Stimulated activated CD4-positive, alpha-beta T cell treated with anti-CD3 and anti-CD28 coated beads, Interleukin-4, amount 100 ng/mL, for 1 hour (primary cell): Measurements from ENCODE around the gene RARRES1.

ENCODE experiments used
- DNase-seq: peaks from one replicate; pipeline ENCODE4 v3.0.0-alpha.2; 2020

The RARRES1 gene, protein sequence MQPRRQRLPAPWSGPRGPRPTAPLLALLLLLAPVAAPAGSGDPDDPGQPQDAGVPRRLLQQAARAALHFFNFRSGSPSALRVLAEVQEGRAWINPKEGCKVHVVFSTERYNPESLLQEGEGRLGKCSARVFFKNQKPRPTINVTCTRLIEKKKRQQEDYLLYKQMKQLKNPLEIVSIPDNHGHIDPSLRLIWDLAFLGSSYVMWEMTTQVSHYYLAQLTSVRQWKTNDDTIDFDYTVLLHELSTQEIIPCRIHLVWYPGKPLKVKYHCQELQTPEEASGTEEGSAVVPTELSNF

DNA sequence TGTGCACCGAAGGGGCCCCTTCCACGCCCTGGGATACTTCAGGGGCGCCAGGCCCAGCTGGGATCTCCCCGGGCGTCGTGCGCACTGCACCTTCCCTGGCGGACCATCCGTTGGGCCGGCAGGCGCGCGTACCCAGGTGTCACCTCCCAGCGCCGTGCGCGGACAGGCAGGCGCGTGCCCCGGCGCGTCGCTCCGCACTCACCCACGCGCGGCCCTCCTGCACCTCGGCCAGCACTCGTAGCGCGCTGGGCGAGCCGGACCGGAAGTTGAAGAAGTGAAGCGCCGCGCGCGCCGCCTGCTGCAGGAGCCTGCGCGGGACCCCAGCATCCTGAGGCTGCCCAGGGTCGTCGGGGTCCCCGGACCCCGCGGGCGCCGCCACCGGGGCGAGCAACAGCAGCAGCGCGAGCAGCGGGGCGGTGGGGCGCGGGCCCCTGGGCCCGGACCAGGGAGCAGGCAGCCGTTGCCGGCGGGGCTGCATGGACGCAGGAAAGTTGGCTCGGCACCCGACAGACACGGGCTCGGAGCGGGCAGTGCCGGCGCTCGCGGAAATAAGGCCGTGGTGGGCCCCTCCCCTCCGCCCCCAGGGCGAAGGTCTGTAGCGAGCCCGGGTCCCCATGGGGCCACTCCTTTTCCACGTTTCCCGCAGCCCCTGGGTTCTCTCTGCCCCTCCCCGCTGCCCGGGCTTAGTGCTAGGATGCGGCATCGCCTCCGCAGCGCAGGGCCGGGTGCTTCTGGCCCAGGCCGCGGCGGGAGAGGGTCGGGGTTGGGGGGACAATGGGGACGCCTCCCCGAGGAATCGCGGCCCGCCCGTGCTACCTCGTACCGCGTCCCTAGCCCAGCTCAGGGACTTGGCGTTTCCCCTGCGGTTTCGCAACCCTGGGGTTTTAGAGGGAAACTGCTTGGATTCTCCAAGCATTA lies at the start of gene RARRES1:
Gene RARRES1 (minus strand): TSS at position 520 of the 918 bp plus-strand sequence. CDS start 42 bp downstream, at position 478.
- peak; percentile 37 for DNase-seq

GRCh38 chr3:158781849-158782248 lies 49.6 kb upstream of the RARRES1 start:
- DNase-seq, result no peak

DNA sequence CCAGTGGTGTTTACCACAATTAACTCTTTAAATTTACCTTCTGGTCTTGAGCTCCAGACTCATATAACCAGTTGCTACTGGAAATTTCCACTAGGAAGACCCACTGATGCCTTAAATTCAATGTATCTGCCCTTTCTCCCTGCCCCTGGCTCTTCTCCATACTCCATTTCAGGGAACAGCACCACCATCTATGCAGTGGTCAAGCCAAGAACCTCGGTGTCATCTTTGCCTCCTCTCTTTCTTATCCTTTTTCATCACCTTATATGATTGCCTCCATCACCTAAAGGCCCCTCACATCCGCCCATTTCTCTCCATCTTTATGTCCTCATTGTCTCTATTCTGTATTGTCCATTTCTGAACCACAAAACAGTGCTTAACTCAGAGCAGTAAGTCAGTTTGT lies 48.9 kb upstream of the RARRES1 start:
- no peak for DNase-seq

GRCh38 chr3:158780766-158781165 lies 48.5 kb upstream of the RARRES1 start:
- no peak for DNase-seq

DNA sequence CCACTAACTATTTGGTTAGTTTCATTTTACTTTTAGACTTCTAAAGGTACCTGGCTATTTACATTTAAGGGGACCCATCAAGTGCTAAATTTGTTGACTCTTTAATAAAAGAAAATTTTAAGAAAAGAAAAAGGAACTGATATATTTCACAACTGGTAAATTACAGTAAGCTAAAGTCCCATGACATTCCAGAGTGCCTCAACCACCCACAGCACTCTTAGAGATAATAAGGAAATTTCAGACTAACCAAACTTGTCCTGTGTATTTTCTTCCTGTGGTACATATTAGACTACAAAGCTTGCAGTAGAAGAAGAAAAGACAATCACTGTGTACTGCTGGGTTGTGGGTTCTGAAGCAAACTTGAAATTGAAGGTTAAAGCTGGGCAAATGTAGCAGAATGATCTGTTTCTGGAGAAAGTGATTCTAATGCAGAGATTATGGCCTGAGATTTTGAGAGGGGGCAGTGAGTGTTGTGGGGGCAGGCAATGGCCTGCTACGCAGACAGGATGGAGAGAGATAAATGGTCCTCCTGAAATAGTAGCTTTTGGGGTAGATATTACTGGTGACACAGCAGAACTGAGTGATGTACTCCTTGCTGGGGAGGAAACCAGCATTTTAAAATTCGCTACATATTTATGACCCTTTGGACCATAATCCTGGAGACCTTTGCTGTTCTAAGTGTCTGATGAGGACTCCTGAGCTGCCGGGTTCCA lies 45.1 kb upstream of the RARRES1 start:
- DNase-seq, result no peak

- DNase-seq, result no peak
Measured at GRCh38 chr3:158776531-158776930, 44.3 kb upstream of the RARRES1 start.

DNA sequence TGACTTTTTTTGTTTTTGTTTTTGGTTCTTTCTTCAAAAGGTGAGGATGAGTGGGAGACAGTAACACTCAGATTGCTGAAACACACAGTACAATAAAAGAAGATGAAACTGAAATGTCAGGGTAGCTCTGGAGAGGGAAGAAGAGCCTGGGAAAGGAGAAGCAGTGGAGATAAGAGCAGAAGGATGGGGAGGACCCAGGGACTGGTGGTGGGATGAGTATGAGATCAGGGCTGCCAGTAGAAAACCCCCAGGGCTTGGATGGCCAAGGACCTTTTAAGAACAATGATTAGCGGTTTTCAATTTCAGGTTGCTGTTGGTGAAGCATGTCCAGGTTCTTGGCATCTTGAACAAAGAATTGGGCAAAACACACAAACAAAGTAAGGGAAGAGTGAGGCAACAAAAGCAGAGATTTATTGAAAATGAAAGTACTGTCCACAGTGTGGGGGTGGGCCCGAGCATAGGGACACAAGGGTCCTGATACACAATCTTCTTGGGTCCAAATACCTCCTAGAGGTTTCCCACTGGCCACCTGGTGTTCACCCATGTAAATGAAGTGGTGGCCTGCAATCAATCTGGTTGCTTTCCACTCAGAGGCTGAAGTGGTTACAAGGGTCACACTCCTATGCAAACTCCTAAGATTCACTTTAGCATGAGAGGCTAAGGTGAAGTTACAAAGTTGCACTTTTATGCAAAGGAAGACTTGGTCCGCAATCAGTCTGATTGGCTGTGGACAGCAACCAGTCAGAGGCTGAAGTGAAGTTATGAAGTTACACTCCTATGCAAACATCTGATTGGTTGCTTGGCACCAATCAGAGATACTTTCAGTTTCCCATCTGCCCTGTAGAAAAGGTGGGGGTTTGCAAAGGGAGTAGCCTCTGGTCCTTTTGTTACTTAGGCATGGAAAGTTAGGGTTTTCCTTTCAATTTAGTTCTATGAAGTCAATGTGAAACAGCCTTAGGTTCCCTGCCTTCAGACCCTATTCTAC lies 43.5 kb upstream of the RARRES1 start:
- no peak for DNase-seq

- DNase-seq, result no peak
Measured at GRCh38 chr3:158774965-158775364, 42.7 kb upstream of the RARRES1 start.

GRCh38 chr3:158773845-158774830 lies 41.9 kb upstream of the RARRES1 start:
- no peak for DNase-seq

GRCh38 chr3:158773166-158773565 lies 40.9 kb upstream of the RARRES1 start:
- no peak for DNase-seq

DNA sequence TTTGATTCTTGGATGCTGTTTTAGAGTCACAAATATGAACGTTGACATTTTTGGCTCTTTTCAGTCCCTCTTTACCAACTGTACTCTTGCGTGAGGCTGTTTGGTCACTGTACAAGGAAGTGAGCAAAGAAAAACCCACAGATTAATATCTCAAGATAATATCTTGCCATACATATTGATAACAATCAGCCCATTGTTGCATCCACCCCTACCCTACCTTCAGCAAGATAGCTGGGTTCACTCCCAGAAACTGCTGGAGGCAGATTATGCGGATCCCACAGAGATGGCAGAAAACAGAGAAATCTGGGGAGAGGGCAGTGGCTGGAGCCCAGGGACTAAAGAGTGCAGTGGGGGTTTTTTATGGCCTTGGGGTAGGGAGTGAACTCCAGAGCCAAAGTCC lies 39.7 kb upstream of the RARRES1 start:
- no peak for DNase-seq

DNA sequence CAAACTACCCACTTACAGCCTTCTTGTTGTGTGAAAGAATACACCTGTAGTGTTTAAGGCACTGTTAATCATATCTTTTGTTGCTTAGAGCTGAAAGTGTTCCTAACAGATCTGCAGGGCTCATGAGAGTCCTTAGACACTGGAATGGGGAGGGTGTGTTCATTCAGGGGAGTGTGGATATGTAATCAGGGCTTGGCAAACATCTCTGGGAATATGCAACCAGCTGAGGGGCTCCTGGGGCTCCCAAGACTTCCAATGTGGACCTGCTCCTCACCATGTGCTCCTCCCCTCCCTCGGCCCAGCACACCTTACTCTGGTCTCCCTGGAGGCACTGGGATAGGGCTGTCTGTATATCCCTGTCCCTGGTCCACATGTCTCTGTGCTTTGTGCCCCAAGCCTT lies 39.3 kb upstream of the RARRES1 start:
- DNase-seq, result no peak

- DNase-seq, result no peak
Measured at GRCh38 chr3:158770741-158771350, 38.6 kb upstream of the RARRES1 start.

- no peak for DNase-seq
Measured at GRCh38 chr3:158769952-158770740, 37.9 kb upstream of the RARRES1 start.

DNA sequence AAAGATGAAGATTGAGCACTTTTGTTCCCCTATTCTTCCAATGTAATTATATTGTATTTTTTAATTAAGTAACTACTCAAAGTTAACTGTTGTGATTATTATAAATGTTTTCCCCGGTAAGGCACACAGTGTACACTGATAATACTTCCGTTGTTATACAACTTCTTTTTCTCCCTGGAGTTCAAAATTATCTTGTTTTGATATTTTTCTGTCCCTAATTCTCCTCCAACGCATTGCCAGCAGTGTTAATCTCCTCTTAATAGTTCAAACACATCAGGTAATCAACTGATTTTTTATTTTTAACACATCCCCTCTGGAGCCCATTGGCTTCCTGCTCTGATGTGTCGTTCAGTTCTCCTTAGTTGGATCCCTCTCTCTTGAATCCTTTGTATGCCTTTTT lies 37.3 kb upstream of the RARRES1 start:
- no peak for DNase-seq

GRCh38 chr3:158768881-158769543 lies 36.8 kb upstream of the RARRES1 start:
- DNase-seq, result no peak

GRCh38 chr3:158768361-158768787 lies 36.1 kb upstream of the RARRES1 start:
- DNase-seq, result no peak

- no peak for DNase-seq
Measured at GRCh38 chr3:158766364-158766763, 34.1 kb upstream of the RARRES1 start.
